K562 (cell line): ENCODE results near the gene TAF8. TPM values are rescaled to one million over a fixed set of nuclear protein-coding genes. Genes with fewer than 3 reads are reported as not detected.

Source experiments
- ASH1L ChIP-seq: fragments of 450-650 bp; IDR thresholded peaks from 2 replicates; pipeline ENCODE4 v1.6.1; 2018; ENCODE audit warnings: borderline replicate concordance, mild to moderate bottlenecking, low read depth; ENCODE audit not compliant: partially characterized antibody
- ATF7 ChIP-seq: fragments of 450-650 bp; IDR thresholded peaks from 2 replicates; pipeline ENCODE4 v1.7.1; 2014; ENCODE audit warnings: mild to moderate bottlenecking, moderate library complexity
- EGR1 ChIP-seq: fragments of 450-650 bp; conservative IDR thresholded peaks from 2 replicates; pipeline ENCODE4 v1.6.1; 2017; ENCODE audit warnings: mild to moderate bottlenecking
- ETS1 ChIP-seq: conservative IDR thresholded peaks from 2 replicates; pipeline ENCODE4 v1.6.1; 2011; ENCODE audit warnings: low read depth, mild to moderate bottlenecking, low read length; ENCODE audit not compliant: control insufficient read depth
- FOS ChIP-seq: IDR thresholded peaks from 3 replicates; pipeline ENCODE4 v1.6.1; 2011; ENCODE audit not compliant: insufficient read length; ENCODE audit errors: extremely low read depth
- FOXK2 ChIP-seq, 2 experiments: fragments of 450-650 bp; IDR thresholded peaks in 1 of 2; conservative IDR thresholded peaks in 1 of 2; 2 replicates each; pipeline ENCODE4 v1.6.1; 2016; ENCODE audit warnings: low read depth in 2 of 2, mild to moderate bottlenecking in 1 of 2
- KDM5B ChIP-seq: fragments of 200-600 bp; sonication (generic); IDR thresholded peaks from 2 replicates; pipeline ENCODE4 v1.6.1; 2012; ENCODE audit warnings: low read depth, mild to moderate bottlenecking, moderate library complexity, low read length, control low read depth, inconsistent platforms; ENCODE audit not compliant: insufficient replicate concordance
- SMAD3 ChIP-seq: fragments of 450-650 bp; formaldehyde crosslinking; conservative IDR thresholded peaks from 2 replicates; pipeline ENCODE4 v1.4.0; 2020; ENCODE audit warnings: mild to moderate bottlenecking
- U2AF1 ChIP-seq: fragments of 200-400 bp; formaldehyde crosslinking; optimal IDR thresholded peaks from 2 replicates; pipeline ENCODE3; 2017; ENCODE audit warnings: mild to moderate bottlenecking, low read depth, low read length, moderate library complexity
- VEZF1 ChIP-seq: fragments of 200-800 bp; sonication (Bioruptor generic); IDR thresholded peaks from 2 replicates; pipeline ENCODE4 v1.6.1; 2017; ENCODE audit warnings: missing genetic modification characterization, missing compliant biosample characterization
- ZBTB49 ChIP-seq: sonication (generic); formaldehyde crosslinking; IDR thresholded peaks from 2 replicates; pipeline ENCODE4 v1.8.0; 2022; ENCODE audit warnings: missing genetic modification reagents, mild to moderate bottlenecking, borderline replicate concordance
- ZNF143 ChIP-seq: sonication (generic); formaldehyde crosslinking; IDR thresholded peaks from 2 replicates; pipeline ENCODE4 v1.9.0; 2022; ENCODE audit warnings: mild to moderate bottlenecking, missing genetic modification reagents
- ZNF212 ChIP-seq: fragments of 450-650 bp; formaldehyde crosslinking; IDR thresholded peaks from 2 replicates; pipeline ENCODE4 v1.4.0; 2020; ENCODE audit warnings: mild to moderate bottlenecking
- ZNF586 ChIP-seq: fragments of 450-650 bp; formaldehyde crosslinking; conservative IDR thresholded peaks from 2 replicates; pipeline ENCODE4 v1.4.0; 2020; ENCODE audit warnings: mild to moderate bottlenecking, moderate library complexity
- polyA plus RNA-seq, 8 experiments: library from polyadenylated mRNA; depleted of rRNA in 4 of 8; stranded (reverse) in 5 of 8; unstranded in 3 of 8; fragments of >200 nt; fragmentation: Nextera tagmentation in 2 of 8; fragmentation: Illumina TruSeq in 1 of 8; extraction: Ambion mirVana in 2 of 8; extraction: Trizol in 1 of 8; gene quantifications; 2 replicates each; pipeline versions ENCODE4 v1.2.1 to v1.2.3, GENCODE V29; 2011 to 2014; ENCODE audit warnings: inconsistent platforms in 1 of 8, missing spikeins in 1 of 8
- total RNA-seq, 7 experiments: library from RNA; depleted of rRNA in 6 of 7; stranded (reverse); fragments of >200 nt in 6 of 7; fragmentation: Illumina TruSeq in 2 of 7; extraction: Trizol in 2 of 7; gene quantifications; 2 replicates each; pipeline versions ENCODE4 v1.2.1 to v1.2.3, GENCODE V29; 2011 to 2021; ENCODE audit warnings: low replicate concordance in 1 of 7
- TF ChIP-seq, protein P1 (sequence below), 2 experiments: fragments of 450-650 bp; IDR thresholded peaks; 2 replicates each; pipeline ENCODE4 v1.6.1; 2018; ENCODE audit warnings: mild to moderate bottlenecking in 2 of 2, low read depth in 1 of 2; ENCODE audit not compliant: partially characterized antibody in 2 of 2
- TF ChIP-seq, protein P2 (sequence below): fragments of 250-450 bp; sonication (Bioruptor Pico); IDR thresholded peaks from 2 replicates; pipeline ENCODE4 v1.6.1; 2021; ENCODE audit warnings: mild to moderate bottlenecking

Gene TAF8
- total and polyA plus RNA-seq, 9 of the 15 experiments (the other 6 are each of a cell fraction or from before 2014, with no cell fraction given), result 29.4 to 84.0 (median 52.6) TPM

DNA sequence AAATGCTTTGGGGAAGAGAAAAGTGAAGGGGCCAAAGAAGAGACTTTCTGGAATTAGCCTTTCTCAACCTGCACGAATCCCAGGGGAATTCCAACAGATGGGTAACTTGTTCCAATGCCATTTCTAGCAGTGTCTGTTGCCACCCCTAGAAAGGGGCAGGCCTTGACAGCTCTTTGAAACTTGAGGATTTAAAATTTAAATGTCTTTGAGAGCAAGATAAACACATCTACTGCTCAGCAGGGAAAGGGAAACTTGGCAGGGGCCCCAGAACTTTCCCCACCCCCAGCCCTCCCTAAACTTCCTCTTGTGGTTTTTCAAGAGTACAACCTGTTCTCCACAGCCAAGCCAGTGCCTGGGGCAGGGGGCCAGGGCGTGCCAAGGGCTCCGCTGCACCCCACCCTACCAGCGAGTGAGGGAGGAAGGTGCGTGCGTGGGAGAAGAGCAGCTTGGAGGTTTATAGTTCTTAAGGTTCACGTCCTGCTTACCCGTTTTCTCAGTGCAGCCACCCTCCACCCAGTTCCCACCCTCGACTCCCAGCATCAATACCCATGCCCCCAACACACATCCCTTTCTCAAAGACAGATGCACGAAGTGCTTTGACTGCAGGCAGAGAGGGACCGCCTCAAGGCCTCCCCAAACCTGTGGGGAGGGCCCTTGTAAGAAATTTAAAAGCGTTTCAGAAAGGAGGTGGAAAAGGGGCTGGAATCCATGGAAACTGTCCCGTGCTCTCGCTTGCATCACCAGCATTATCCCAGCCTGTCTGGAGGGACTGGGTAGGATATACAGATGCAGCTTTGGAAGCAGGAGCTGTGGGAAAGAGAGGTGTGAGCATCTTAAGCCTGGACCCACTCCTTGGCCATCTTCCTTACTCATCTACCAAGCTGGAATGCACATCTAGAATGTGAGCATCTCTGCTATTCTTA, 4.5 kb upstream of the TAF8 start (continued):
- TF ChIP-seq ZNF143 (no peak), U2AF1 (no peak), ATF7 (0 out of 2 replicates have a peak, but pooled peaks have one; percentile 26), ASH1L (no peak), ZNF212 (no peak), ZBTB49 (no peak), ETS1 (no peak), ZNF586 (CRISPR knock-in tag) (no peak), SMAD3 (CRISPR knock-in tag) (no peak), FOXK2 (conservative IDR thresholded peaks at IDR 0.05 in 1 of 2, IDR thresholded peaks at IDR 0.05 in 1 of 2; ENCODE audit: low read depth in 2 of 2) (peak; percentile 83), KDM5B (no peak), FOS (no peak), VEZF1 (CRISPR knock-in tag) (peak; percentile 90), EGR1 (peak; percentile 24; the same call in 1 of the 2 replicates)
- TF ChIP-seq, protein P1, sequence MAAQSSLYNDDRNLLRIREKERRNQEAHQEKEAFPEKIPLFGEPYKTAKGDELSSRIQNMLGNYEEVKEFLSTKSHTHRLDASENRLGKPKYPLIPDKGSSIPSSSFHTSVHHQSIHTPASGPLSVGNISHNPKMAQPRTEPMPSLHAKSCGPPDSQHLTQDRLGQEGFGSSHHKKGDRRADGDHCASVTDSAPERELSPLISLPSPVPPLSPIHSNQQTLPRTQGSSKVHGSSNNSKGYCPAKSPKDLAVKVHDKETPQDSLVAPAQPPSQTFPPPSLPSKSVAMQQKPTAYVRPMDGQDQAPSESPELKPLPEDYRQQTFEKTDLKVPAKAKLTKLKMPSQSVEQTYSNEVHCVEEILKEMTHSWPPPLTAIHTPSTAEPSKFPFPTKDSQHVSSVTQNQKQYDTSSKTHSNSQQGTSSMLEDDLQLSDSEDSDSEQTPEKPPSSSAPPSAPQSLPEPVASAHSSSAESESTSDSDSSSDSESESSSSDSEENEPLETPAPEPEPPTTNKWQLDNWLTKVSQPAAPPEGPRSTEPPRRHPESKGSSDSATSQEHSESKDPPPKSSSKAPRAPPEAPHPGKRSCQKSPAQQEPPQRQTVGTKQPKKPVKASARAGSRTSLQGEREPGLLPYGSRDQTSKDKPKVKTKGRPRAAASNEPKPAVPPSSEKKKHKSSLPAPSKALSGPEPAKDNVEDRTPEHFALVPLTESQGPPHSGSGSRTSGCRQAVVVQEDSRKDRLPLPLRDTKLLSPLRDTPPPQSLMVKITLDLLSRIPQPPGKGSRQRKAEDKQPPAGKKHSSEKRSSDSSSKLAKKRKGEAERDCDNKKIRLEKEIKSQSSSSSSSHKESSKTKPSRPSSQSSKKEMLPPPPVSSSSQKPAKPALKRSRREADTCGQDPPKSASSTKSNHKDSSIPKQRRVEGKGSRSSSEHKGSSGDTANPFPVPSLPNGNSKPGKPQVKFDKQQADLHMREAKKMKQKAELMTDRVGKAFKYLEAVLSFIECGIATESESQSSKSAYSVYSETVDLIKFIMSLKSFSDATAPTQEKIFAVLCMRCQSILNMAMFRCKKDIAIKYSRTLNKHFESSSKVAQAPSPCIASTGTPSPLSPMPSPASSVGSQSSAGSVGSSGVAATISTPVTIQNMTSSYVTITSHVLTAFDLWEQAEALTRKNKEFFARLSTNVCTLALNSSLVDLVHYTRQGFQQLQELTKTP (IDR thresholded peaks at IDR 0.05; ENCODE audit: low read depth in 1 of 2, partially characterized antibody in 2 of 2), result no peak
- TF ChIP-seq, protein P2, sequence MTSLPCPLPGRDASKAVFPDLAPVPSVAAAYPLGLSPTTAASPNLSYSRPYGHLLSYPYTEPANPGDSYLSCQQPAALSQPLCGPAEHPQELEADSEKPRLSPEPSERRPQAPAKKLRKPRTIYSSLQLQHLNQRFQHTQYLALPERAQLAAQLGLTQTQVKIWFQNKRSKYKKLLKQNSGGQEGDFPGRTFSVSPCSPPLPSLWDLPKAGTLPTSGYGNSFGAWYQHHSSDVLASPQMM (CRISPR knock-in tag), result no peak
